T-helper 1 cell treated with Interleukin-12 subunit alpha and Interleukin-12 subunit beta and Interleukin-4 antibody, amounts not matched to agents 30 ng/mL and 1 ng/mL, for 36 hours (primary cell): Measurements from ENCODE around the gene FAM120B. TPM values are rescaled to one million over a fixed set of nuclear protein-coding genes. Genes with fewer than 3 reads are reported as not detected.
"Not testable (repeated sequence)": the region's sequence is repeated elsewhere in the genome, so short reads cannot be mapped to it uniquely, and the experiment has no call there.

Experiments used
- intact Hi-C: fragments of 100-400 bp; cut with micrococcal nuclease; formaldehyde crosslinking; loops from one replicate; pipeline ENCODE4 v1.15.1; 2024
- total RNA-seq: library from RNA; stranded (reverse); gene quantifications from 2 replicates; pipeline ENCODE4 v1.2.3, GENCODE V29; 2022

The FAM120B gene, protein sequence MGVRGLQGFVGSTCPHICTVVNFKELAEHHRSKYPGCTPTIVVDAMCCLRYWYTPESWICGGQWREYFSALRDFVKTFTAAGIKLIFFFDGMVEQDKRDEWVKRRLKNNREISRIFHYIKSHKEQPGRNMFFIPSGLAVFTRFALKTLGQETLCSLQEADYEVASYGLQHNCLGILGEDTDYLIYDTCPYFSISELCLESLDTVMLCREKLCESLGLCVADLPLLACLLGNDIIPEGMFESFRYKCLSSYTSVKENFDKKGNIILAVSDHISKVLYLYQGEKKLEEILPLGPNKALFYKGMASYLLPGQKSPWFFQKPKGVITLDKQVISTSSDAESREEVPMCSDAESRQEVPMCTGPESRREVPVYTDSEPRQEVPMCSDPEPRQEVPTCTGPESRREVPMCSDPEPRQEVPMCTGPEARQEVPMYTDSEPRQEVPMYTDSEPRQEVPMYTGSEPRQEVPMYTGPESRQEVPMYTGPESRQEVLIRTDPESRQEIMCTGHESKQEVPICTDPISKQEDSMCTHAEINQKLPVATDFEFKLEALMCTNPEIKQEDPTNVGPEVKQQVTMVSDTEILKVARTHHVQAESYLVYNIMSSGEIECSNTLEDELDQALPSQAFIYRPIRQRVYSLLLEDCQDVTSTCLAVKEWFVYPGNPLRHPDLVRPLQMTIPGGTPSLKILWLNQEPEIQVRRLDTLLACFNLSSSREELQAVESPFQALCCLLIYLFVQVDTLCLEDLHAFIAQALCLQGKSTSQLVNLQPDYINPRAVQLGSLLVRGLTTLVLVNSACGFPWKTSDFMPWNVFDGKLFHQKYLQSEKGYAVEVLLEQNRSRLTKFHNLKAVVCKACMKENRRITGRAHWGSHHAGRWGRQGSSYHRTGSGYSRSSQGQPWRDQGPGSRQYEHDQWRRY
- 27.3 and 27.8 TPM in 2 replicates for total RNA-seq

DNA sequence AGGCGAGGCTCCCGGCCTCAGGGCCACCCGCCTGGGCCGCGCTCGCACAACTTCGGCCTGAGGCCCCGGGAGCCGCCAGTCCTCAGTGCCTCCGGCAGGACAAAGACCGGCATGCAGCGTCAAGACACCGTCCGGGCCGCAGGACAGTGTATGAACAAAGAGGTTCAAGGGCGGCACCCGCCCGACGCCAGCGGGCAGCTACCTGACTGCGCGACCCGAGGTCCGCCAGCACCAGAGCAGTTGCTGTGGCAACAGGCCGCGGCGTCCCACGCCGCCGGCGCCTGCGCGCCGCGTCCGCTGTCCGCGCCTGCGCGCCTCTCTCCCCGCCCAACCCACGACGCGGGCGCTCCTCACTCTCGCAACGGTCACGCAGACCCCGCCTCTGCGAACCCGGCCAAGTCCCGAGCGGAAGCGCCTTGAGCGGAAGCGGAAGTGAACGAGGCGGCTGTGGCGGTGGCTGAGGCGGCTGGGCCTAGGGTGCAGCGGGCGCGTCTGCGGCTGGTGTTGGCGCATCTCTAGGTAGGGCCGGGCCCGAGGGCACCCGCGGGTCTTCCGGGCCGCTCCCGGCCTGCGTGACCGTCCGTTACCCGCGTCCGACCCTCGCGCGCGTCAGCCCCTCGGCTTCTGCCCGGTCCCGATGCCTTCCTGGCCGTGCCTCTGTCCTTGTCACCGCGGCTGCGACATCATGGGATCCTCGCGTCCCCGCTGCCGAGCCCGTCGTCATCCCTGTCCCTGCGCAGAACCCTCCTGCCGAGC is at the start of gene FAM120B:
Gene FAM120B (plus strand): TSS at position 435 of the 756 bp plus-strand sequence. CDS start 10,633 bp downstream, outside the sequence.
- intact Hi-C loops = loop anchor here (1.0 to 2.0 kb wide), 10 partner anchors 13 to 1094 kb away; partner anchors contain the start of genes C6orf120, DYNLT2, ERMARD and PDCD2

DNA sequence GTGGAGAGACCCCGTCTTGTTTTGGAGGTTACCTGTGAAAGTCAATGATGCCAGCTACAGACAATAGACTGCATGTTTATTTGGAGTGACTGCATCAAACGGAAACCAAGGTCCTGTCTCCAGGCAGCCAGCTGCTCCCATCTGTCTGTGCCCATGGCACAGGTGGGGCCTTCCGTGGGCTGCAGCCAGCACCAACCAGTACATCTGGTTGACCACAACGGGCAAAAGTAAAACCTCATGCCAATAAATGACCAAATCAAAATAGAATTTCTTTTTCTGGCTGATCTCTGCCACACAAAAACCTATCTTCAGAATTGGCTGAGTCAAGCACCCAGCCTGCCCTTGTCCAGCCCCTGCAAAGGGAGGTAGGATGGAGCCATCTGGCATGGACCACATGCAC is 49.2 kb upstream of the FAM120B start:
- intact Hi-C loops = no loop called here

DNA sequence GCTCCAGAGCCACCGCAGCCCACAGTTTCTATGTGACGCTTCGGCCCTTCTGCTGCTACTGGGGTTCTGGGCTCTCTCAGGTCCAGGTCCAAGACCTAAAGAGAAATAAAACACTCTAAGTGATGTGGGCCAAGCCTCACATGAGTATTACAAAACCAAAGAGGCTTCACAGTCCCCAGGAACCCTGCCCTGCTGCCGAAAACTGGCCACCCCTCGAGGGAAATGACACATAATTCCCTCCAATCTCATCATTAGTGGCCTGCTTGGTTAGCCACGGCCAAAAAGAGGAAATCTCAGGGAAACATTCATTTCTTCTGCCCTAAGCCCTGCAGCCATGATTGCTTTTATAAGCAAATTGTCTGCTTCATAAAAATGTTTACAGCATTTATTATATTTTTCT is 48.2 kb upstream of the FAM120B start:
- intact Hi-C loops = no loop called here

DNA sequence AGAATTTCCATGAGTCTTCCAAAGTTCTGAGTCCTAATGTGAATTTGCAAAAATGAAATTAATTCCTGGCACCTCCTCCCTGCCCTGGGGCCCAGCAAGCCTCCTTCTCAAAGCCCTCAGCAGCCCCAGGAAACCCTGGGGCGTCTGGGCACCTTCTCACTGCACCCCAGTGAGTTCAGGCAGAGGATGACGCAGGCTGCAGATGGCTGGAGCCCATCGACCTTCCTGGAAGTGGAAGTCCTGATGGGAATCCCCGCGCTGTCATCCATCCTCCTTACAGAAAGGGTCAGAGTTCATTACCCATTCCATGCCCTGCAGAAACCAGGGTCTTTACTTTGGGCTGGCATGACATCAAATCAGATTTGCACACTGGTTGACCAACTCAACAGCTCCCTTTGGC is 47.3 kb upstream of the FAM120B start:
- intact Hi-C loops = no loop called here

DNA sequence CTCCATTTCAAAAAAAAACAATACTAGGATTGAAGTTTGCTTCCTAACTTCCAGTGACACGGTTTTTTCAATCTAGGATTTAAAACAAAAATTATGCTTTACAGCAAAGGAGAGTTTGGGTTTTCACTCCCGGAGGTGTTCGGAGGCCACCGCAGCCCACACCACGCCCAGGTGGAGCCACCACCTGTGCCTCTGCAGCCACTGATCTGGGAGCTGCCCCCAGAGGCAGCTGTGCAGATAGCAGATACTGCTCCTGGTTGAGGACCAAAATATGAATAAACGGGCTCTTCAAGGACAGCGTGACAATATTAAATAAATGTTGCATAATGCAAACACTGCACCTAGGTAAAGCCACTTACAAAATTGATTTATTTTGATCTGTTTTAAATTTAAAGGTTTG is 45.9 kb upstream of the FAM120B start:
- intact Hi-C loops = no loop called here

DNA sequence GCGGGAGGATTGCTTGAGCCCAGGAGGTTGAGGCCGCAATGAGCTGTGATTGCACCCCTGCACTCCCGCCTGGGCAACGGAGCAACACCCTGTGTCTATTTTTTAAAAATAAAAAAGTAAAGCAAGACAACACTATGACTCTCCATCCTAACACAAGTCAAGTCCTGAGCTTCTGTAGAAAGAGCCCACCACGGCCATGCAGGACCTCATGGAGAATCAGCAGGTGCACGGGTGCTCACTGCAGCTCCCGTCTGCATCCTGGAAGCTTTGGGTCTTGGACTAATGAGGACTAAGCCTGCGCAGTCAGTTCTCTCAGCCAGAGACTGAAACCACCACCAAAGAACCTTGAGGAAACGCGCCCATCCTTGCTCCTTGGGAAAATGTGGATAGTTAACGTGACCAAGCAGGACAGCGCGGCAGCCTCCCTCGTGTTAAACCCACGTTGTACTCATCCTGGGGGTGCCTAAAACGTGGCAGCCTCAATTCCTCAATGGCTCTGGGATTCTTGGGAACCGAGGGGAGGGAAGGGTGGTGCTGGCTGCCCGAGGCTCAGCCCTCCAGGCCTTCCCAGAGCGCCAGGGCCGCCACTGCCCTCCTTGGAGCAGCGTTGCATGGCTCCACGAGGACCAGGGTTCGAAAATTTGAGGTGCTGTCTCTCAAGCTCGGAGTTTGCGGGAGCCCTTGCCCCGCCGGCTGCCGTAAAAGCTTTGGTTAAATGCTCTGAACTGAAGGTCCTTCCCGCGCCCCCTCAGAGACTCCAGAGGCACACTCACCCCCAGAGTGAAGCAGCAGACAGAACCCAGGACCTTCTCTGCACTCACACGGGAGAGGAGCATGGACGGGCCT is 44.7 kb upstream of the FAM120B start:
- intact Hi-C loops = no loop called here

DNA sequence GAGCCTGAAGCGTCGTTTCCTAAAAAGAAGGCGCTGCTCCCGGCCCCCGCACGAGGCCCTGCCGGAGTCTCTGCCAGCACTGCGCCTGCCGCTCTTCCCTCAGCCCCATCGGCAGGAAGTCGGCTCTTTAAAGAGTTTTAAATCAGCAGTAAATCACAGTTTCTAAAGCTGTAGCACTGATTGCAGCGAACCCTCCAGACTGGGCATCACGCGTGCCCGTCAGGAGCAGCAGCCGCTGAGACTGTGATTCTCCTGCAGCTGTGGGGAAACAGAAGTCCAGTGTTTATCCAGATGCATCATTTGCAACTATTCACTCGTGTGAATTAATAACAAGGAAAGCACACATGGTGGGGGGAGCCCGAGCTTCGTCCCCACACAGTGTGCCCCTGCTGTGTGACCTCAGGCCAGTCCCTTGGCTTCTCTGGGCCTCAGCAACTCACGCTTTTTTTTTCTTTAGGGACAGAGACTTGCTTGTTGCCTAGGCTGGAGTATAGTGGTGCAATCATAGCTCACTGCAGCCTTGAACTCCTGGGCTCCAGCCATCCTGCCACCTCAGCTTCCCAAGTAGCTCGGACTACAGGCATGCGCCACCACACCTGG is 44.0 kb upstream of the FAM120B start:
- intact Hi-C loops = no loop called here

DNA sequence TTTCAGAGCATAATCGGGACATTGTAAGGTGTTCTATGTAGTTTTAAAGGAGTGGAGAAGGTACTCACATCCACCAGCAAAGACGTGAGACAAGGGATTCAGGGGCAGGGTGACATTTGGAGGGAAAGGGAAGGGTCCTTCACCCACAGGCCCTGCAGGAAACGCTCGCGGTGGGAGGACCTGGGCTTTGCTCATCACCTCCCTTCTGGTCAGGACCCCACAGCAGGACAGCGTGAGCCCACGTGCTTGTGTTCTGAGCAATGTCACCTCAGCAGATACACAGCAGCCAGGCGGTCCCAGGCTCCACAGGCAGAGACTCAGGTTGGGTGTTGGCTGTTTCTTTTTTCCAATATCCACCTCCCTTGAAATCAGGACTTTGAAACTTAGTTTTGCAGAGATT is 43.1 kb upstream of the FAM120B start:
- intact Hi-C loops = no loop called here

DNA sequence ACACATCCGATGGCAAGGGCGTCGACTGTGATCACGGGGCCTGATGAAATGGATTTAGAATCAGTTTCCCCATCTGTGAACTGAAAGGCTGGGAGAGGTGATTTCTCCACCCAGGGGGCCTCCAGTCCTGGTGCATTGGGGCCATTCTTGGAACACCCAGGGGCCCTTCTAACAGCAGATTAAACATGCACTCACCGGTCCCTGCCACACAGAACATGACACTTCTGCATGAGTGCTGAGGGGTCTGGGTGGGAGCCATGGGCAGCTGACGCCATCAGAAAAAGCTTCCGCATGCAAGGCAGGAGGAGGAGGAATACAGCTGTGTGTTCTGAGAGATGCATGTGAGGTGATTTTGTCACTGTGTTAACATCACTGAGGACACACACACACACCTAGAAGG is 42.5 kb upstream of the FAM120B start:
- intact Hi-C loops = no loop called here

DNA sequence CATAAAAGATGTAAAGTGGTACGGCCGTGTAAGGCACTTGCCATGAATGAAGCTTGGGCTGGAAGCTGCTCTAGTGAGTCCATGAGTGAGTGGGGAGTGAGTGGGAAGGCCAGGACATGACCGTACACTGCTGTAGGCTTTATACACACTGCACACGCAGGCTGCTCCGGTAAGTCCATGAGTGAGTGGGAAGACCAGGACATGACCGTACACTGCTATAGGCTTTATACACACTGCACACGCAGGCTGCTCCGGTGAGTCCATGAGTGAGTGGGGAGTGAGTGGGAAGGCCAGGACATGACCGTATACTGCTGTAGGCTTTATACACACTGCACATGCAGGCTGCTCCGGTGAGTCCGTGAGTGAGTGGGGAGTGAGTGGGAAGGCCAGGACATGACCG is 41.9 kb upstream of the FAM120B start:
- intact Hi-C loops = not testable (repeated sequence)

DNA sequence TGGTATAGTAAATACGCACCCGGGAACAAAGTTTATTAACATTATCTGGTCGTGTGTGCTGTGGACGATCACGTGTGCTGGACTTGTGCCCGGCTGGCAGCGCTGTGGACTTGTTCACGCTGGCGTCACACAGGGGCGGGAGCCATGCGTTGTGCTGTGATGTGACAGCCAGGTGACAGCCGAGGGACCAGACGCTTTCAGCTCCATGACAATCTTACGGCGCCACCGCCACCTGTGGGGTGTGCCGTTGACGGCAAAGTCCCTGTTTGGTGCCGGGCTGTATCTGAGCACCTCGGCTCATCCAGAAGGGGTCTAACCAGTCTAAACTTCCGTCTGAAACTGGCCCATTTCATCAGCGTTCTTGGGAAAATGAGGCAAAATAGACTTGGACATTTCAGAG is 40.9 kb upstream of the FAM120B start:
- intact Hi-C loops = no loop called here

DNA sequence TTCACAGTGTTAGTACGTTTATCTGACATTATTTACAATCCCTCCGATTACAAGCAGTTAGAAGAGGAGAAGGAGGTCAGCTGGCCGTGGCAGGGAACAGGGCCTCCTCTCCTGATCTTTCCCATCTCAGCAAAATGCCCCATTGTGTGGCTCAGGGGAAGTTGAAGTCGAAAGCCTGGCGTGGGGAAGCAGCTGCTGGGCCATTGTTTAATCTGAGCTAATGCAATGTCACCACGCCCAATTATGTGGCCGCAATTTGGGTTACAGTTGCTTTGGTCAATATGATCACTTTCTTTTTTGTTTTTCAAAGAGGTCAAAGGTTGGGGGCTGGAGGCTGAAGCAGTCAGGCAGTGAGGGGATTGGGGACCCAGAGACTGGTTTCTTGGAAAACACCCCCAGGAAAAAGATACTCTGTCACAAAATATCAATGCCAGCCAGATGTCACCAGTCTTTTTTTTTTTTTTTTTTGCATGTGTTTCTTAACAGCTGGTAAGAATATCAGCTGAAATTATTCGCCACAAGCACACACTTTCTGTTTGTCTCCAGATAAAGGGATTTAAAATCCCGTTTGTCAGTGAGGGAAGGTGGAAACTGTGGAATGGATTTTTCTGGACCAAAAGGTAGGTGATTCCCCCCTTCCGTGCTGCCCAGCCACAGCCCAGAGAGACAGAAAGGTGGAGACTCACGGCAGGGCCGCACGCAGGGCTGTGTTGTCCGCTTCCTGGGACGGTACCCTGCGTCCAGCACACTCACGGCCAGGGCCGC is 40.3 kb upstream of the FAM120B start:
- intact Hi-C loops = no loop called here

DNA sequence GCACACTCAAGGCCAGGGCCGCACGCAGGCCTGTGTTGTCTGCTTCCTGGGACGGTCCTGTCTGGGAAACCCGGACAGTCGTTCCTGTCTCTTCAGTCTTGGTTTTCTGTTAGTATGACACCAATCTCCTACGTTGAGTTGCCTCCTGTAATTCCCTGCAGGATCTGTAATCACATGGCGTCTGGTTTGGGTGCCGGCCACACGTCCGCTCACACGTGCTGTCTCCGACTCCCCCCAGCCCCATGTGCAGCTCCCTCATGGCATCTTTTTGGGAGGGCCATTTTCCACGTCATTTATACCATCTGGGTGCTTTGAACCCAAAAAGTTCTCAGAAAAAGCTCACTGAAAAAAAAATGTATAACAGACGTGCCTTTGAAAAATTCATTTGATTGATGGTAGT is 38.9 kb upstream of the FAM120B start:
- intact Hi-C loops = no loop called here

DNA sequence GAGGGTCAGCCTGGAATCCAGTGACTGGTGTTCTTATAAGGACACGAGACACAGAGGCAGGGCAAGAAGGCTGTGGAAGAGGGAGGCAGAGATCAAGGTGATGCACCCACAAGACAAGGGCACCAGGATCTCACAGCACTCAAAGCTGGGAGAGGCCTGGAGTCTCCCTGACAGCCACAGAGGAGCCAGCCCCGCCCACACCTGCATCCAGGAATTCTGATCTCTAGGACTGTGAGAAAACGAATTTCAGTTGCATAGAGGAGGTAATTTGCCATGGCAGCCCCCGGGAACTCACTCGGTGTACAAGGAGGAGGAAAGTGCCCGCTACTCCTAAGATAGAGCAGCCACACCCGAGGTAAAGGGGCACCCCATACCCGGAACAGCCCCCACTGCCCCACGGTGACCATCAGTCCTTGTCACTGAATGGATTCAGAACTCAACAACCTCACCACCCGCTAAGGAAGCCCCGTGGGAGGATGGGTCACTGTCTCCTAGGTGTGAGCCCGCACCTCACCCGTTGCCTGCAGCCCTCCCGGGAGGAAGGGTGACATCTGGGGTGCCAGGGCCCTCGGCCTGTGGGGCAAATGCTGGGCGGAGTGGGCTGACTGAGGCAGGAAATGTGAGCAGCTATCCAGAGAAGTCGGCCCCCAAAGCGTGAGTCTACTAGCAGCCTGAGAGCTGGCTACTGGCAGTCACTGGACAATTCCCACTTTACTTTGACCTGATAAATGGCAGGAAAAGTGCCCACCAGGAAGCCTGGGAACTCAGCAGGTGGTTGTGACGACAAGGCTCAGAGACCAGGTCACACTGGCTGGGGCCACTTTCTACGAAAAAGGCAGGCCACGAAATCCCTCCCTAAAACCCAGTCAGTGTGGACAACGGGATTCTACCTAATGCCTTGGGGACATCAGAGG is 38.1 kb upstream of the FAM120B start:
- intact Hi-C loops = no loop called here

DNA sequence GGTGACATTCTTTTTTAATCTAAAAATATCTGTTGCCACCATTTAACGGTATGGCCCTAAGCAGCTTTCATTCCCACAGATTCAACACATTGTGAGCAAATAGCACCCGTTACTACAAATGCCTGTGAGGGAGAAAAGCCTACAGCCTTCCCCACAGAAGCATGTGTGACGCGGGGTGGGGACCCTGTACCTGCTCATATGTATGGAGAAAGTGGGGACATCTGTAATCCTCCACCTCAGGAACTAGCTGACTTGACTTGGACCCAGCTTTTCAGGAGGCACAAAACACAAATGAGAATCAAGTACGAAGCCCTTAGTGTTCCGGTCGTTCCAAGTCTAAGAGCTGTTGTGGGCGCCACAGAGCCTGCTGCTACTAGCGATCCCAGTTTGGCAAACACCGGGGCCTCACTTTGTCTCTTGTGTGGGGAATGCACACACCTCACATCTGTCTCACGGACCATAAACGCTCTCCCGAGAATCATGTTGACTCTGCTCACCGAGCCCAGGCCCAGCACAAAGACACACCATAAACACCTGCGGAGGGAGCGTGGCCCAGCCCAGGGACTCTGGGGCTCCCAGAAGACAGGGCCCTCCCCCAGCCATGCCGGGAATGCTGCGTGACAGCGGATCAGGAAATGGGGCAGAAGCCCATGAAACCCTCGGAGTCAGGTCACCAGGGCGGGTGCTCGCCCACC is 37.3 kb upstream of the FAM120B start:
- intact Hi-C loops = no loop called here

DNA sequence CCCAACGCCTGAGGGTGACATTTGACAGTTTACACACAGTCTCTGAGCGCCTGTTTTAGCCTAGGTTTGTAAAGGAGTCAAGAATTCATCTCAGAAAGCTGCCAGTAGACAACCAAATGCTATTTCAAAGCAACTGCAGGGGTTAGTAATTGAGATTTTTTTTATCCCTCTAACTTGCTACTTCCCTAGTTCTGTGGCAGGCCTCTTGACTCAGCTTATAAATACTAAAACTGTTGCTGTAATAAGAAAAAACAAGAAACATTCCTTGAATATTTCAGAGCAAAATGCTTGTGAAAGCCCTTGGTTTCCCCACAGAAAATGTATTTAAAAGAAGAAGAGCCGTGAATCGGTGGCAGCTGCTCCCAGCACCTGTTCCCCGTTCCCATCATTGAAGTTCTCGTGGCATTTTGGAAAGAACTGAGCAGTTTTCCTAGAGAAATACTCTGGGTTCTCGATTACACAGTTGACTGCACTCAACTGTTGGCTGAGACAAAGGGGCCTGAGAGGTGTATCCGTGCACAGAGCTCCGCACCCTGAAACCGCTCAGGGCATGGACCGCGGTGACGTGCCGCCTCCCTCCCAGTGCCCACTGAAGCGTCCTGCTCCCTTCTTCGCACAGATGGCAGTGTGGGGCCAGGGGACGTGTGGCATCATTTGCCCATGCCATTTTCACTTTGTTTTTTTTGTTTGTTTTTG is 36.6 kb upstream of the FAM120B start:
- intact Hi-C loops = no loop called here

DNA sequence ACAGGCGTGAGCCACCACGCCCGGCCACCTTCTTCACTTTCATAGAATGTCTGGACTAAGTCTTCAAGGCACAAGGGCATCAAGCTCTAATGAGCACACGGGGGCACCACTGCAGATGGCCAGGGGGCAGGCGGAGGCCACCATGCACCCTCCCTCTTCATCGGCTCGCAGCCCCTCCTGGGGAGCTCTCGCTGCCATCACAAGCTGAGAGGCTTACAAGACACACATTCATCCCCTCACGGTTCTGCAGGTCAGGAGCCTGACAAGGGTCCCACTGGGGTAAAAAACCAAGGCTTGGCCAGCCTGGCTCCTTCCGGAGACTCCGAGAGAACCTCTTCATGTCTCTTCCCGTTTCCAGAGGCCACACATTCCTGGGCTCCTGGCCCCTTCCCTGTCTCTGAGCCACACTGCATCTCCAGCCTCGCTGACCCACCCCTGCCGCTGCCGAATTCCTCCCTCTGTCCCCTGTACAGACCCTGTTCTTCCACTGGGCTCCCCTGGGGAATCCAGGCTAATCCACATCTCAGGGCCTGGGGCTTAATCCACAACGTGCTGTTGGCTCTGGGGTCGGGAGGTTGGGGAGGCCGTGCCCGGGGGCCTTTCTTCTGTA is 35.5 kb upstream of the FAM120B start:
- intact Hi-C loops = no loop called here
